ENCODE results near the gene C20orf144.

DNA sequence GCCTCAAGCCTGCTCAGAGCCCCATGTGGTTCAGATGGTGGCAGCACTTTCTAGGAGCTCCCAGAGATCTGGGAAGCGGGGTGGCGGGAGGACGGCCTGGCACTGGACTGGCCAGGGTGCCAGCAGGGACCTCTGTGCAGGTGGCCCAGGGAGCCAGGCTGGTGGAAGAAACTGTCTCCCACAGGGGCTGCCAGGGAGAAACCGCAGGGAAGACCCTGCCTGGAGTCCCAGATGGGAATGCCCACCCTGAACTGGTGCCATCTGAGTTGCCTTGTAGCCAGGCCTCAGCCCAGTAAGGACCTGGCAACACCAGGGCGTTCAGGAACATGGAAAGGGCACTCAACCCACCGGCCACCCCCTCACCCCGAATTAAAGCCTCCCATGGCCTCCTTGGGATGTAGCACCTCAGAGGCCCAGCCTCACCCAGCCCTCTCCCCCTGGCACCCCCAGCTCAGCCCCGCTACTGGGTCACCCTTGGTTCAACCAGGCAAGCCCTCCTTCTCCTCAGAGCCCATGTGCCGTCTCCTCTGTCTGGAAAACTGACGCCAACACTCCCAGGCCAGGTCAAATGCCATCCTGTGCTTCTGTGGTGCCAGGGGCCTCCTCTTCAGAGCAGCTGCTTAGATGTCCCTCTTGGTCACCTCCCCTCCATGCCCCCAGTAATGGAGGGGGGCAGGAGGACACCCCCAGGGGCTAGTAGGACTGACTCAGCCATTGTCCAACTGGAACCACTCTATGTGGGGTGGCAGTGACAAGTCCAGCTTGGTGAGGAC lies 5.9 kb upstream of the C20orf144 start:
- TF ChIP-seq, protein P1, sequence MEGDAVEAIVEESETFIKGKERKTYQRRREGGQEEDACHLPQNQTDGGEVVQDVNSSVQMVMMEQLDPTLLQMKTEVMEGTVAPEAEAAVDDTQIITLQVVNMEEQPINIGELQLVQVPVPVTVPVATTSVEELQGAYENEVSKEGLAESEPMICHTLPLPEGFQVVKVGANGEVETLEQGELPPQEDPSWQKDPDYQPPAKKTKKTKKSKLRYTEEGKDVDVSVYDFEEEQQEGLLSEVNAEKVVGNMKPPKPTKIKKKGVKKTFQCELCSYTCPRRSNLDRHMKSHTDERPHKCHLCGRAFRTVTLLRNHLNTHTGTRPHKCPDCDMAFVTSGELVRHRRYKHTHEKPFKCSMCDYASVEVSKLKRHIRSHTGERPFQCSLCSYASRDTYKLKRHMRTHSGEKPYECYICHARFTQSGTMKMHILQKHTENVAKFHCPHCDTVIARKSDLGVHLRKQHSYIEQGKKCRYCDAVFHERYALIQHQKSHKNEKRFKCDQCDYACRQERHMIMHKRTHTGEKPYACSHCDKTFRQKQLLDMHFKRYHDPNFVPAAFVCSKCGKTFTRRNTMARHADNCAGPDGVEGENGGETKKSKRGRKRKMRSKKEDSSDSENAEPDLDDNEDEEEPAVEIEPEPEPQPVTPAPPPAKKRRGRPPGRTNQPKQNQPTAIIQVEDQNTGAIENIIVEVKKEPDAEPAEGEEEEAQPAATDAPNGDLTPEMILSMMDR (conservative IDR thresholded peaks at IDR 0.05; ENCODE audit: low read length) = no peak
- no peak for TF ChIP-seq EZH2phosphoT487 (IDR thresholded peaks at IDR 0.05; ENCODE audit: borderline replicate concordance)
